ENCODE data around the gene TAF11. TPM values are rescaled to one million over a fixed set of nuclear protein-coding genes. Genes with fewer than 3 reads are reported as not detected.
"Not testable (repeated sequence)": the region's sequence is repeated elsewhere in the genome, so short reads cannot be mapped to it uniquely, and the experiment has no call there.

Gene TAF11
- total and polyA plus RNA-seq, 2 donors (not counting 3 experiments of a cell fraction or from before 2014, with no cell fraction given), result 30.7 to 37.1 TPM

DNA sequence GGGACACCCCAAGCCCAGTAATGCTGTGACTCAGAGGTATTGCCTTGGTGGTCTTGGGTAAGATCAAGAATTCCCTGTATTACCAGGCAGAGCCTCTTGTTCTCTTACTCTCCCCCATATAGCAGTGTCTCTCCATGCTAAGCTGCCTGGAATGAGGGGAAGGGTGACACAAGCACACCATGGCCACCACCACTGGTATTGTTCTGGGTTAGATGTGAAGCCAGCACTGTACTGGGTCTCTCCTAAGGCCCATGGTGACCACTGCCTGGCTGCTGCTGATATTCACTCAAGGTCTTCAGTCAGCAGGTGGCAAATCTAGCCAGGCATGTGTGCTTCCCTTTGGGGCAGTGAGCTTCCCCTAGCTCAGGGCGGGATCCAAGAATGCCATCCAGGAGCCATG, 36.5 kb downstream of the TAF11 start:
- Histone ChIP-seq H3K9ac (replicated peaks; ENCODE audit: extremely low read depth, insufficient read depth, low read length) (no peak overlapping the region), H3K9me1 (replicated peaks; ENCODE audit: control insufficient read depth, extremely low read depth, insufficient read depth, low read length) (no peaks in the 10 kb centered on the region), H3K27ac (ENCODE audit: insufficient read depth, low read depth, low read length) (no peak overlapping the region), H4K20me1 (replicated peaks; ENCODE audit: control insufficient read depth, extremely low read depth, insufficient read depth, low read length) (no peaks in the 10 kb centered on the region), H3K4me3 (replicated peaks in 1 of 3; ENCODE audit: insufficient read depth in 1 of 3, low read depth in 1 of 3, low read length in 3 of 3) (no peak overlapping the region), H3K27me3 (ENCODE audit: control insufficient read depth in 2 of 2, insufficient read depth in 2 of 2, low read length in 2 of 2) (no peaks in the 10 kb centered on the region), H3K36me3 (ENCODE audit: control insufficient read depth in 2 of 2, extremely low read depth in 1 of 2, insufficient read depth in 2 of 2, low read length in 2 of 2) (peaks cover 0 to 3% of the 10 kb centered on the region in 2 experiments), H3K79me2 (ENCODE audit: control insufficient read depth, insufficient read depth, low read length) (no peaks in the 10 kb centered on the region), H2AFZ (ENCODE audit: low read depth, low read length) (no peak overlapping the region), H3K9me3 (replicated peaks; ENCODE audit: control insufficient read depth, insufficient read depth, low read length) (no peaks in the 10 kb centered on the region), H3K4me2 (ENCODE audit: insufficient read depth, low read length) (no peak overlapping the region), H3K4me1 (ENCODE audit: control insufficient read depth, extremely low read depth, insufficient read depth, low read length) (no peaks in the 10 kb centered on the region)
- no peak for TF ChIP-seq JUN (IDR thresholded peaks at IDR 0.05; ENCODE audit: borderline replicate concordance, insufficient read depth, insufficient read length, low read depth)
- no peak for TF ChIP-seq GATA2 (IDR thresholded peaks at IDR 0.05; ENCODE audit: insufficient read depth, insufficient read length, low read depth, low read length)
- no peak for TF ChIP-seq POLR2A (IDR thresholded peaks at IDR 0.05; ENCODE audit: low read depth, low read length)
- no peak for TF ChIP-seq EZH2 (IDR thresholded peaks at IDR 0.05; ENCODE audit: borderline replicate concordance, low read depth, low read length, severe bottlenecking)
- TF ChIP-seq, protein P1, sequence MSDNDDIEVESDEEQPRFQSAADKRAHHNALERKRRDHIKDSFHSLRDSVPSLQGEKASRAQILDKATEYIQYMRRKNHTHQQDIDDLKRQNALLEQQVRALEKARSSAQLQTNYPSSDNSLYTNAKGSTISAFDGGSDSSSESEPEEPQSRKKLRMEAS (IDR thresholded peaks at IDR 0.05; ENCODE audit: insufficient read depth, insufficient read length), result no peak
- no peak for TF ChIP-seq MYC (IDR thresholded peaks at IDR 0.05; ENCODE audit: low read depth, low read length)
- no peak for TF ChIP-seq FOS (IDR thresholded peaks at IDR 0.05; ENCODE audit: borderline replicate concordance, insufficient read depth, low read length)
- TF ChIP-seq, protein P2, sequence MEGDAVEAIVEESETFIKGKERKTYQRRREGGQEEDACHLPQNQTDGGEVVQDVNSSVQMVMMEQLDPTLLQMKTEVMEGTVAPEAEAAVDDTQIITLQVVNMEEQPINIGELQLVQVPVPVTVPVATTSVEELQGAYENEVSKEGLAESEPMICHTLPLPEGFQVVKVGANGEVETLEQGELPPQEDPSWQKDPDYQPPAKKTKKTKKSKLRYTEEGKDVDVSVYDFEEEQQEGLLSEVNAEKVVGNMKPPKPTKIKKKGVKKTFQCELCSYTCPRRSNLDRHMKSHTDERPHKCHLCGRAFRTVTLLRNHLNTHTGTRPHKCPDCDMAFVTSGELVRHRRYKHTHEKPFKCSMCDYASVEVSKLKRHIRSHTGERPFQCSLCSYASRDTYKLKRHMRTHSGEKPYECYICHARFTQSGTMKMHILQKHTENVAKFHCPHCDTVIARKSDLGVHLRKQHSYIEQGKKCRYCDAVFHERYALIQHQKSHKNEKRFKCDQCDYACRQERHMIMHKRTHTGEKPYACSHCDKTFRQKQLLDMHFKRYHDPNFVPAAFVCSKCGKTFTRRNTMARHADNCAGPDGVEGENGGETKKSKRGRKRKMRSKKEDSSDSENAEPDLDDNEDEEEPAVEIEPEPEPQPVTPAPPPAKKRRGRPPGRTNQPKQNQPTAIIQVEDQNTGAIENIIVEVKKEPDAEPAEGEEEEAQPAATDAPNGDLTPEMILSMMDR (IDR thresholded peaks at IDR 0.05; ENCODE audit: extremely low read depth in 1 of 2, insufficient read depth in 1 of 2, low read depth in 1 of 2, low read length in 2 of 2), result no peak
- no peak for TF ChIP-seq POLR2AphosphoS5 (IDR thresholded peaks at IDR 0.05; ENCODE audit: insufficient read depth, low read depth, low read length)
- FAIRE-seq (no peak), DNase-seq (ENCODE audit: low read depth, low spot score) (no peak)
- dilution Hi-C loops (cut with MboI; ENCODE audit: extremely low pct_ligation_motif_present, low sequenced_read_pairs), result no loop called here
- CTCF ChIA-PET, result no interaction called here
- BruUV-seq (replicated peaks), result no TSS peak
- intact Hi-C loops (cut with micrococcal nuclease), result no loop called here
- POLR2A ChIA-PET, result no interaction called here

DNA sequence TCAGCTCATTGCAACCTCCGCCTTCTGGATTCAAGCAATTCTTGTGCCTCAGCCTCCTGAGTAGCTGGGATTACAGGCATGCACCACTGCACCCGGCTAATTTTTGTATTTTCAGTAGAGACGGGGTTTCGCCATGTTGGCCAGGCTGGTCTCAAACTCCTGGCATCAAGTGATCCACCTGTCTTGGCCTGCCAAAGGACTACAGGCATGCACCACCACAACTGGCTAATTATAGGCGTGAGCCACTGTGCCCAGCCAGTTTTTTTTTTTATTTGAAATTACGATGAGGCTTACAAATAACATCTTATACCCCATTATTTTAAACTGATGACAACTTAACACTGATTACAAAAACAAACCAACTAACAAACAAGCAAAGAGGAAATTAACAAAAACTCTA, 38.8 kb downstream of the TAF11 start:
- H3K27me3 ChIP-seq (ENCODE audit: control insufficient read depth in 2 of 2, insufficient read depth in 2 of 2, low read length in 2 of 2); H2AFZ ChIP-seq (ENCODE audit: low read depth, low read length); intact Hi-C loops (cut with micrococcal nuclease); H3K9me1 ChIP-seq (replicated peaks; ENCODE audit: control insufficient read depth, extremely low read depth, insufficient read depth, low read length); BruUV-seq (replicated peaks); H4K20me1 ChIP-seq (replicated peaks; ENCODE audit: control insufficient read depth, extremely low read depth, insufficient read depth, low read length); CTCF ChIA-PET; H3K27ac ChIP-seq (ENCODE audit: insufficient read depth, low read depth, low read length); POLR2A ChIA-PET; DNase-seq (ENCODE audit: low read depth, low spot score); H3K9ac ChIP-seq (replicated peaks; ENCODE audit: extremely low read depth, insufficient read depth, low read length); H3K4me3 ChIP-seq (replicated peaks in 1 of 3; ENCODE audit: insufficient read depth in 1 of 3, low read depth in 1 of 3, low read length in 3 of 3); H3K79me2 ChIP-seq (ENCODE audit: control insufficient read depth, insufficient read depth, low read length); H3K4me1 ChIP-seq (ENCODE audit: control insufficient read depth, extremely low read depth, insufficient read depth, low read length); H3K9me3 ChIP-seq (replicated peaks; ENCODE audit: control insufficient read depth, insufficient read depth, low read length); FAIRE-seq; dilution Hi-C loops (cut with MboI; ENCODE audit: extremely low pct_ligation_motif_present, low sequenced_read_pairs); H3K4me2 ChIP-seq (ENCODE audit: insufficient read depth, low read length); H3K36me3 ChIP-seq (ENCODE audit: control insufficient read depth in 2 of 2, extremely low read depth in 1 of 2, insufficient read depth in 2 of 2, low read length in 2 of 2): not testable (repeated sequence)

Data from endothelial cell of umbilical vein (primary cell).